ENCODE measurements around the gene GNB3. TPM values are rescaled to one million over a fixed set of nuclear protein-coding genes. Genes with fewer than 3 reads are reported as not detected.

The GNB3 gene
- total and polyA plus RNA-seq, 8 donors = 0.89 to 12.6 (median 1.8) TPM

GRCh38 chr12:6796576-6796975 is 44.1 kb upstream of the GNB3 start:
- Histone ChIP-seq H3K9me3 (no peaks in the 10 kb centered on the region), H3K36me3 (no peaks in the 10 kb centered on the region), H3K27me3 (no peaks in the 10 kb centered on the region), H3K4me1 (no peaks in the 10 kb centered on the region), H3K4me3 (no peak overlapping the region), H3K27ac (no peak overlapping the region)
- ATAC-seq = no peak
- DNase-seq = no peak
- TF ChIP-seq CTCF (IDR thresholded peaks at IDR 0.05) = no peak
- intact Hi-C loops (cut with DNase I) = no loop called here
- FAIRE-seq = no peak
- WGBS, 2 donors = 78 to 83% methylated on average over 4 of the region's 4 CpGs

GRCh38 chr12:6799147-6799546 is 41.6 kb upstream of the GNB3 start:
- Histone ChIP-seq H3K27me3 (no peaks in the 10 kb centered on the region), H3K27ac (no peak overlapping the region), H3K9me3 (no peaks in the 10 kb centered on the region), H3K4me1 (no peaks in the 10 kb centered on the region), H3K36me3 (no peaks in the 10 kb centered on the region), H3K4me3 (no peak overlapping the region)
- 76 to 92% methylated on average over 5 of the region's 5 CpGs for WGBS, 2 donors
- TF ChIP-seq CTCF (IDR thresholded peaks at IDR 0.05) = no peak
- no peak for ATAC-seq
- no peak for FAIRE-seq
- no peak for DNase-seq
- intact Hi-C loops (cut with DNase I) = no loop called here

GRCh38 chr12:6807170-6807569 is 33.6 kb upstream of the GNB3 start:
- 20 to 38% methylated on average over 1 of the region's 1 CpG for WGBS, 2 donors
- Histone ChIP-seq H3K4me1 (no peaks in the 10 kb centered on the region), H3K4me3 (no peak overlapping the region), H3K36me3 (no peaks in the 10 kb centered on the region), H3K9me3 (no peaks in the 10 kb centered on the region), H3K27me3 (no peaks in the 10 kb centered on the region), H3K27ac (no peak overlapping the region)
- intact Hi-C loops (cut with DNase I) = no loop called here
- TF ChIP-seq CTCF (IDR thresholded peaks at IDR 0.05) = no peak
- ATAC-seq = no peak
- DNase-seq = no peak
- FAIRE-seq = no peak

- intact Hi-C loops (cut with DNase I) = no loop called here
- Histone ChIP-seq H3K27ac (no peak overlapping the region), H3K4me3 (no peak overlapping the region), H3K9me3 (no peaks in the 10 kb centered on the region), H3K27me3 (no peaks in the 10 kb centered on the region), H3K4me1 (no peaks in the 10 kb centered on the region), H3K36me3 (no peaks in the 10 kb centered on the region)
- 70 to 74% methylated on average over 10 of the region's 10 CpGs for WGBS, 2 donors
- DNase-seq (no peak), FAIRE-seq (no peak), ATAC-seq (no peak)
- no peak for TF ChIP-seq CTCF (IDR thresholded peaks at IDR 0.05)
Observed at GRCh38 chr12:6809056-6809455, 31.7 kb upstream of the GNB3 start.

GRCh38 chr12:6810758-6811157 is 30.0 kb upstream of the GNB3 start:
- FAIRE-seq (no peak), ATAC-seq (no peak), DNase-seq (no peak)
- H3K36me3 ChIP-seq = no peaks in the 10 kb centered on the region
- TF ChIP-seq CTCF (IDR thresholded peaks at IDR 0.05) = no peak
- no peaks in the 10 kb centered on the region for H3K4me1 ChIP-seq
- H3K27me3 ChIP-seq = no peaks in the 10 kb centered on the region
- intact Hi-C loops (cut with DNase I) = no loop called here
- H3K9me3 ChIP-seq = no peaks in the 10 kb centered on the region
- H3K4me3 ChIP-seq = no peak overlapping the region
- WGBS, 2 donors = 83 to 100% methylated on average over 1 of the region's 1 CpG
- no peak overlapping the region for H3K27ac ChIP-seq

All from pancreas (tissue), 10 donors.